ENCODE results near the gene HIVEP3.

The HIVEP3 gene

GRCh38 chr1:41656068-41656467 is 262.7 kb downstream of the HIVEP3 start:
- CTCF ChIA-PET: no interaction called here
- no peaks in the 10 kb centered on the region for H3K27me3 Mint-ChIP-seq
- no peak overlapping the region for H3K4me3 Mint-ChIP-seq
- peaks cover 76% of the 10 kb centered on the region for H3K4me1 Mint-ChIP-seq
- peaks cover 16% of the 10 kb centered on the region for H3K36me3 Mint-ChIP-seq
- H3K27ac Mint-ChIP-seq: no peak overlapping the region
- peak; percentile 22 for DNase-seq
- no peaks in the 10 kb centered on the region for H3K9me3 Mint-ChIP-seq

GRCh38 chr1:41655632-41656031 is 263.1 kb downstream of the HIVEP3 start:
- Mint-ChIP-seq H3K27ac (no peak overlapping the region), H3K27me3 (no peaks in the 10 kb centered on the region), H3K4me1 (peaks cover 76% of the 10 kb centered on the region), H3K4me3 (no peak overlapping the region), H3K9me3 (no peaks in the 10 kb centered on the region), H3K36me3 (peaks cover 16% of the 10 kb centered on the region)
- CTCF ChIA-PET: no interaction called here
- DNase-seq: no peak

- Mint-ChIP-seq H3K9me3 (no peaks in the 10 kb centered on the region), H3K36me3 (peaks cover 15% of the 10 kb centered on the region), H3K4me1 (peaks cover 72% of the 10 kb centered on the region), H3K27ac (peak overlapping the region; percentile 37), H3K27me3 (no peaks in the 10 kb centered on the region), H3K4me3 (no peak overlapping the region)
- CTCF ChIA-PET: interaction anchor here (1.3 to 1.5 kb wide), 3 partner anchors 10 to 20 kb away, joined by 3 to 4 read pairs (median 3); no protein-coding TSS in a partner anchor
- no peak for DNase-seq
These were observed 265.1 kb downstream of the HIVEP3 start for GRCh38 chr1:41653574-41653973.

DNA sequence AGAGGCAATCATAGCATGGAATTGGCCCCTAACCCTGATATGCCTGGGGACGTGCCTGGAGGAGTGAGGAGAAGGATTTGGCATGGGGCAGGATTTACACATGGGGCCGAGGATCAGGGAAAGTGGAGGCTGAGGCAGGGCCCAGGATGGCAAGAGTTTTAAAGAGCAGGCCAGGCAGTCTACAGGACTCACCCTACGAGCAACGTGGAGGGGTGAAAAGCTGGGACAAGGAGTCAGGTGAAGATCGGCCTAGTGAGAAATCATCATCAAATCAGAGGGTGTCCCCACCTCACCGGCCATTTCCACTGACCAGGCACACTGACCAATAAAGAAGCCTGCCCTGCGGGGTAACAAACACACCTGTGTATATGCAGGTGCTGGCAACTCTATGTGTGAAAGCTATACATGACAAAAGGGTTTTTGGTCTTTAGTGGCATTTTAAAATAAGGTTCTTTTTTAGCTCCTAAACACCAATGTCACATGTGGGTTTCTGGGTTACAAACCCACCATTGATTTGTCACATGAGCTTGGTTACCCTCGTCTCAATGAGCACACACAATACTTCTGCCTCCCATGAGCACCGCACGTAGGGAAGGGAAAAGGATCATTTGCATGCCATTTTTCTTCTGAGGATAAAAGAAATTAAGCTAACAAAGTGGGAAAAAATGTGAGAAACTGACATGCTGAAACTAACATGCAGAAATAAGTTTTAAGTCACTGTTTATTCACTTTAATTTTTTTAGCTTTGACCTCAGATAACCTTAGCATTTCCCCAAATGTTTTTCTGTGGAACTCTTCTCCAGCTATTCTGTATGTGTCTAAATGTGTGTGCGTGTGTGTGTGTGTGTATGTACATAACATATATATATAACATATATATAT is 266.1 kb downstream of the HIVEP3 start:
- Mint-ChIP-seq H3K4me3 (no peak overlapping the region), H3K27me3 (no peaks in the 10 kb centered on the region), H3K9me3 (no peaks in the 10 kb centered on the region), H3K36me3 (peaks cover 21% of the 10 kb centered on the region), H3K27ac (no peak overlapping the region), H3K4me1 (peaks cover 64% of the 10 kb centered on the region)
- CTCF ChIA-PET: interaction anchor here (0.9 to 1.5 kb wide), 4 partner anchors 9 to 78 kb away, joined by 3 to 4 read pairs (median 4); no protein-coding TSS in a partner anchor
- DNase-seq: no peak

- Mint-ChIP-seq H3K9me3 (no peaks in the 10 kb centered on the region), H3K4me1 (peaks cover 43% of the 10 kb centered on the region), H3K27me3 (no peaks in the 10 kb centered on the region), H3K27ac (peak overlapping the region; percentile 29), H3K36me3 (peaks cover 18% of the 10 kb centered on the region), H3K4me3 (no peak overlapping the region)
- peak; percentile 50 for DNase-seq
- CTCF ChIA-PET: interaction anchor here (1.0 kb wide), 1 partner anchor 72 kb away, joined by 3 read pairs; no protein-coding TSS in a partner anchor
These were observed 268.5 kb downstream of the HIVEP3 start for GRCh38 chr1:41650028-41650880.

- no peaks in the 10 kb centered on the region for H3K9me3 Mint-ChIP-seq
- no peak for DNase-seq
- peaks cover 18% of the 10 kb centered on the region for H3K36me3 Mint-ChIP-seq
- no peak overlapping the region for H3K27ac Mint-ChIP-seq
- no peak overlapping the region for H3K4me3 Mint-ChIP-seq
- no peaks in the 10 kb centered on the region for H3K27me3 Mint-ChIP-seq
- H3K4me1 Mint-ChIP-seq: peaks cover 43% of the 10 kb centered on the region
- CTCF ChIA-PET: interaction anchor here (1.0 kb wide), 1 partner anchor 71 kb away, joined by 3 read pairs; no protein-coding TSS in a partner anchor
These were observed 269.2 kb downstream of the HIVEP3 start for GRCh38 chr1:41649396-41650027.

DNA sequence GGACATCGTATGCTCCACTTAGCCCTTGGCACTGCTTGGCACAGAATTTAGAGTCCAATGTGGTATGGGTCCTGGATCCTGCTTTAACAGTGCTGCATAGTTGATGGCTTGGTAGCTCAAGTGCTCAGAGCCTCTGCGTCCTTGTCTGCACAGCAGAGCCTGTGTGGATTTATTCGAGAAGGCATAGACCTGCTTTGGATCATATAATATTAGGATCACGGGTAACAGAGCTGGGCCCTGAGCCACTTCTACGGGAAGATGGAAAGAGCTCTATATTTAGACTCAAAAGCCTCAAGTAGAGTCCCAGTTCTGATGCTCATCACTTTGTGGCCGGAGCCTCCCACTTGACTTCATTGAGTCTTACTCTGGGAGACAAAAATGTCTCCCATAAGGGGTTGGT is 269.9 kb downstream of the HIVEP3 start:
- H3K36me3 Mint-ChIP-seq: peaks cover 18% of the 10 kb centered on the region
- no peak overlapping the region for H3K4me3 Mint-ChIP-seq
- H3K4me1 Mint-ChIP-seq: peaks cover 39% of the 10 kb centered on the region
- no peak for DNase-seq
- H3K27ac Mint-ChIP-seq: no peak overlapping the region
- CTCF ChIA-PET: no interaction called here
- no peaks in the 10 kb centered on the region for H3K27me3 Mint-ChIP-seq
- H3K9me3 Mint-ChIP-seq: no peaks in the 10 kb centered on the region

DNA sequence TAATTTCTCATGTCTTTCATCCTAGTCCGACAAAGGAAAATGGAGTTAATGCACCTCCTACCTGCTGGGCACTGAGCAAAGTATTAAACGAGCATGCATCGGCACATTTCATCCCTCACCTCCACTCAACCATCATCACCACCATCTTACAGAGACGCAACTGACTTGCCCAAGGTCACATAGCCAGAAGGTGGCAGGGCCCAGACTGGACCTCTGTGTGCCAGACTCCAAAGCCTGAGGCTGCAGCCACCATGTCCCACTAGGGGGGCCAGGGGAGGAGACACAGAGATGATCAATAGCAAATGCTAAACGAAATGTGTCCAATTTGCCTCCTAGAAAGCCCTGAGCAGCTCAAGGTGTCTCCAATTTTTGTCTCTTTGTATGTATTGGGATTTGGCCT is 270.5 kb downstream of the HIVEP3 start:
- no peaks in the 10 kb centered on the region for H3K9me3 Mint-ChIP-seq
- H3K4me1 Mint-ChIP-seq: peaks cover 34% of the 10 kb centered on the region
- peak overlapping the region; percentile 62 for H3K27ac Mint-ChIP-seq

DNA sequence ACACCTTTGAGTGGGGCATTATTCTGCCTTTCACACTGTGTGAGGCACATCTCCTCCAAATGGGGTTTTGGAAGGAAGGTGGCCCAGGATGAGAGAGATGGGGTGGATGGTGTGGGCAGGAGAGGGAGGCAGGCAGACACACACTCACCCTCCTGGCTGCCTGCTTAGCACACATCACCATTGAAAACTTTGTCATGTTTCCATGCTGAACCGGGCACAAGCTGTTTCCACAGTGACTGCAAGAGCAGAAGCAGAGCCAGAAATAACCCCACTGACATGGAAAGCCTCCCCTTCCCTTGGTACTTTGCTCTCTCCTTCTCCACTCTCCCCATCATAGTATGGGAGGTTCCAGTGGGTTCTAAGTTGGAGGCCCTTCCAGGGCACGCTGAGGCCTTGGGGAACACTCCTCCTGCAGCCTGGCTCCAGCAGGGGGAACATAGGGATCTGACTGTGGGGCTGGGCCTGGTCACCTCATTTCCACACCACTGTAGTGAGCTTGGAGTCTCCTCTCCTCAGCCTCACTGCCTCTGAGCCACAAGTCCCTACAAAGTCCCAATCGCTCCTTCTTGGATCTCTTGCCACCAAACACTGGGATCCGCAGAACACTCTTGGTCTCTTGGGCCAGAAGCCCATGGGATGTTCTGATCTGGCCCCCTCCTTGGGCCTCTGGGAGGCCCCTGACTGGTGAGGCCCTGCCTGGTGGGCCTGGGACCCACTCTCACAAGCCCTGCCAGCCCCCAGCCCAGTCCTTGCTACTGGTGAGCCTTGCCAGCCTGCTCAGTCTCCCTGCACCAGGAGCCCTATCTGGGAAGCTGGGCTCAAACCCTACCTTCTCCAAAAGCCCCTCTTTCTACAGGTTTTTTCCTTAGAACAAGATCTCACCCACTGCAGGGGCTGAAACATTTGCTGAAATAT is 271.2 kb downstream of the HIVEP3 start:
- no peak for DNase-seq
- no peaks in the 10 kb centered on the region for H3K9me3 Mint-ChIP-seq

More for the DNA sequence above, 270.5 kb downstream of the HIVEP3 start:
- DNase-seq: no peak
- no peak overlapping the region for H3K4me3 Mint-ChIP-seq
- H3K36me3 Mint-ChIP-seq: peaks cover 18% of the 10 kb centered on the region
- CTCF ChIA-PET: no interaction called here
- no peaks in the 10 kb centered on the region for H3K27me3 Mint-ChIP-seq

DNA sequence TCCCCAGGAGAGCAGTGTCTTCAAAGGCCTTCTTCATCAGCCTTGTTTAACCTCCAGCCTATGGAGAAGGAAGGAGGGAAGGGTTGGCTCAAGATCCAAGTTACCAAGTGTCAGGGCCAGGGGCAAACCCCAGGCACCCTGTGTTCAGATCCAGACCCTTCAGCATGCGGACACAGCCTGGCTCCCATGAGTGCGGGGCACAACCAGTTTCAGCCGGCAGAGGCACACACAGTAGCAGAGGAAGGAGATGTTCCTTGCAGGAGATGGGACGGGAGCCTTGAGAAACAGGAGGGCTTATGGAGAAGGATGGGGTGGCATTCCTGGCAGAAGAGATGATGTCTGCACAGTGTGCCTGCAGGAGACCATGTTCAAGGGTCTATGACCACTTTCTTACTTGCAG is 272.5 kb downstream of the HIVEP3 start:
- DNase-seq: no peak
- no peak overlapping the region for H3K27ac Mint-ChIP-seq
- peaks cover 17% of the 10 kb centered on the region for H3K36me3 Mint-ChIP-seq
- no peaks in the 10 kb centered on the region for H3K9me3 Mint-ChIP-seq
- CTCF ChIA-PET: interaction anchor here (0.6 kb wide), 1 partner anchor 229 kb away, joined by 4 read pairs; no protein-coding TSS in a partner anchor
- peaks cover 24% of the 10 kb centered on the region for H3K4me1 Mint-ChIP-seq
- no peak overlapping the region for H3K4me3 Mint-ChIP-seq
- no peaks in the 10 kb centered on the region for H3K27me3 Mint-ChIP-seq

More for the DNA sequence above, 271.2 kb downstream of the HIVEP3 start:
- Mint-ChIP-seq H3K27ac (no peak overlapping the region), H3K4me3 (no peak overlapping the region), H3K36me3 (peaks cover 18% of the 10 kb centered on the region), H3K4me1 (peaks cover 28% of the 10 kb centered on the region), H3K27me3 (no peaks in the 10 kb centered on the region)
- CTCF ChIA-PET: no interaction called here

DNA sequence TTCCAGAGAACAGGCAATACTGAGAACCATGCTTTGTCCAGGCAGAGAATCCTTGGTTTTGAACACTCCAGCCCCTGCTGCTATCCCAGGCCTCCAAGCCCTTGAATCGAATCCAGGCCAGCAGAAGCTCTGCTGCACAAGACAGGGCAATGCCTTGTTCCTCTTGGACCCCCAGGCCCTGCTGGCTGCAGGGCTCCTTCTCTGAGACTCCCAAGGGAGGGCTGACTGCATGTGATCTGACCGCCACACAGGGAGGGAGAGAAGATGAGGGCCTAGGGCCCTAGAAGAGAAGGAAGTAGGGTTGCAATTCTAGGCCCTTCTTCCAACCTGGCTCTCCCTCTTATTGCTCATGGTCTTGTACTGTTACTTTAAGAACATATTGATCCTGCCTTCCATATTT is 273.7 kb downstream of the HIVEP3 start:
- no peaks in the 10 kb centered on the region for H3K27me3 Mint-ChIP-seq
- peaks cover 15% of the 10 kb centered on the region for H3K36me3 Mint-ChIP-seq
- peaks cover 13% of the 10 kb centered on the region for H3K4me1 Mint-ChIP-seq
- no peak overlapping the region for H3K4me3 Mint-ChIP-seq
- DNase-seq: no peak
- CTCF ChIA-PET: interaction anchor here (0.5 kb wide), 1 partner anchor 878 kb away, joined by 3 read pairs; no protein-coding TSS in a partner anchor
- no peak overlapping the region for H3K27ac Mint-ChIP-seq
- H3K9me3 Mint-ChIP-seq: no peaks in the 10 kb centered on the region

- DNase-seq: no peak
- Mint-ChIP-seq H3K9me3 (no peaks in the 10 kb centered on the region), H3K27ac (no peak overlapping the region), H3K36me3 (peaks cover 3% of the 10 kb centered on the region), H3K4me1 (peaks cover 1% of the 10 kb centered on the region), H3K4me3 (no peak overlapping the region), H3K27me3 (no peaks in the 10 kb centered on the region)
- CTCF ChIA-PET: interaction anchor here (0.7 kb wide), 1 partner anchor 10 kb away, joined by 3 read pairs; no protein-coding TSS in a partner anchor
These were observed 275.6 kb downstream of the HIVEP3 start for GRCh38 chr1:41642922-41643821.

Measured in activated naive CD4-positive, alpha-beta T cell treated with anti-CD3 and anti-CD28 coated beads, Interleukin-2, amount 10 ng/mL, durations not matched to agents 7 days and 5 days (primary cell).